ENCODE results near the gene RICTOR.
"Not testable (repeated sequence)": the region's sequence is repeated elsewhere in the genome, so short reads cannot be mapped to it uniquely, and the experiment has no call there.

The RICTOR gene

GRCh38 chr5:39055027-39055767 lies 19.0 kb downstream of the RICTOR start:
- DNase-seq, result no peak

GRCh38 chr5:39053189-39053588 lies 21.0 kb downstream of the RICTOR start:
- DNase-seq, result no peak

GRCh38 chr5:39052141-39052540 lies 22.1 kb downstream of the RICTOR start:
- DNase-seq, result no peak

GRCh38 chr5:39049315-39049714 lies 24.9 kb downstream of the RICTOR start:
- no peak for DNase-seq

GRCh38 chr5:39040875-39041274 lies 33.3 kb downstream of the RICTOR start:
- no peak for DNase-seq

- DNase-seq, result not testable (repeated sequence)
Measured at GRCh38 chr5:39034493-39034892, 39.7 kb downstream of the RICTOR start.

GRCh38 chr5:39031041-39031440 lies 43.2 kb downstream of the RICTOR start:
- DNase-seq, result no peak

- DNase-seq, result no peak
Measured at GRCh38 chr5:39025456-39025855, 48.7 kb downstream of the RICTOR start.

GRCh38 chr5:39024884-39025283 lies 49.3 kb downstream of the RICTOR start:
- DNase-seq, result no peak

GRCh38 chr5:39024005-39024404 lies 50.2 kb downstream of the RICTOR start:
- no peak for DNase-seq

- DNase-seq, result no peak
Measured at GRCh38 chr5:39023121-39023520, 51.1 kb downstream of the RICTOR start.

GRCh38 chr5:39022151-39022550 lies 52.0 kb downstream of the RICTOR start:
- DNase-seq, result no peak

GRCh38 chr5:39021413-39021812 lies 52.8 kb downstream of the RICTOR start:
- DNase-seq, result no peak

- DNase-seq, result no peak
Measured at GRCh38 chr5:39020458-39020857, 53.7 kb downstream of the RICTOR start.

- no peak for DNase-seq
Measured at GRCh38 chr5:39019254-39019653, 54.9 kb downstream of the RICTOR start.

- no peak for DNase-seq
Measured at GRCh38 chr5:39017504-39017903, 56.7 kb downstream of the RICTOR start.

GRCh38 chr5:39016587-39017275 lies 57.5 kb downstream of the RICTOR start:
- no peak for DNase-seq

GRCh38 chr5:39015743-39016586 lies 58.2 kb downstream of the RICTOR start:
- no peak for DNase-seq

GRCh38 chr5:39014561-39014960 lies 59.6 kb downstream of the RICTOR start:
- DNase-seq, result no peak

- DNase-seq, result no peak
Measured at GRCh38 chr5:39013938-39014337, 60.3 kb downstream of the RICTOR start.

- not testable (repeated sequence) for DNase-seq
Measured at GRCh38 chr5:39010958-39011357, 63.2 kb downstream of the RICTOR start.

- DNase-seq, result no peak
Measured at GRCh38 chr5:39009981-39010380, 64.2 kb downstream of the RICTOR start.

- no peak for DNase-seq
Measured at GRCh38 chr5:39009280-39009679, 64.9 kb downstream of the RICTOR start.

GRCh38 chr5:39006650-39007049 lies 67.5 kb downstream of the RICTOR start:
- no peak for DNase-seq
